ENCODE measurements around the gene MATK.
A peak's percentile ranks its signal among the peaks of the same experiment; 100 is the strongest.

The MATK gene

GRCh38 chr19:3807574-3808354 lies 21.6 kb upstream of the MATK start:
- no peaks in the 10 kb centered on the region for H3K27me3 Mint-ChIP-seq (ENCODE audit: low read depth)
- no peaks in the 10 kb centered on the region for H3K9me3 Mint-ChIP-seq
- H3K36me3 Mint-ChIP-seq (ENCODE audit: low read depth): no peaks in the 10 kb centered on the region
- H3K27ac Mint-ChIP-seq: no peak overlapping the region
- peaks cover 7% of the 10 kb centered on the region for H3K4me1 Mint-ChIP-seq (ENCODE audit: low read depth)
- H3K4me3 Mint-ChIP-seq: no peak overlapping the region
- no peak for DNase-seq (ENCODE audit: low spot score)

GRCh38 chr19:3807131-3807480 lies 20.9 kb upstream of the MATK start:
- Mint-ChIP-seq H3K27ac (no peak overlapping the region), H3K9me3 (no peaks in the 10 kb centered on the region), H3K36me3 (ENCODE audit: low read depth) (no peaks in the 10 kb centered on the region), H3K4me3 (no peak overlapping the region), H3K27me3 (ENCODE audit: low read depth) (no peaks in the 10 kb centered on the region), H3K4me1 (ENCODE audit: low read depth) (peaks cover under 1% of the 10 kb centered on the region)
- no peak for DNase-seq (ENCODE audit: low spot score)

DNA sequence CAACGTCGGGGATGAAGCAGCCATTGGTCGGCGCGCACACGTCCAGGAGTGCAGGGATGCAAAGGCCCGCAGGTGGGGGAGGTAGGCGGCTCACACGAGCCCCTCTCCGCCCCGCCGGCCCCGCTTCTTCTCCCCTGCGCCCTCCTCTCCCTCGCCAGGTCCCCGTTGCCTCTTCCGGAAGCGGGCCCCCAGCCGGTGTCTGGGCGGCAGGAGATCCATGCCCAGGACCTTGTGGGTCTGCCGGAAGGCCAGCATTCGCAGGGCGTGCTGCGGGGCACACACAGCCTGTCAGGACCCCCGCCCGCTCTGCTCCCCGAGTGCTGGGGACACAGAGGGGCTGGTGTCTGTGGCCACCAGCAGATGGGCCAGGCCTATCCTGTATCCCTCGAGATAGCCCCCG lies 19.7 kb upstream of the MATK start:
- Mint-ChIP-seq H3K4me3 (no peak overlapping the region), H3K36me3 (ENCODE audit: low read depth) (no peaks in the 10 kb centered on the region), H3K4me1 (ENCODE audit: low read depth) (peaks cover 4% of the 10 kb centered on the region), H3K27me3 (ENCODE audit: low read depth) (no peaks in the 10 kb centered on the region), H3K9me3 (no peaks in the 10 kb centered on the region), H3K27ac (no peak overlapping the region)
- DNase-seq (ENCODE audit: low spot score): no peak

DNA sequence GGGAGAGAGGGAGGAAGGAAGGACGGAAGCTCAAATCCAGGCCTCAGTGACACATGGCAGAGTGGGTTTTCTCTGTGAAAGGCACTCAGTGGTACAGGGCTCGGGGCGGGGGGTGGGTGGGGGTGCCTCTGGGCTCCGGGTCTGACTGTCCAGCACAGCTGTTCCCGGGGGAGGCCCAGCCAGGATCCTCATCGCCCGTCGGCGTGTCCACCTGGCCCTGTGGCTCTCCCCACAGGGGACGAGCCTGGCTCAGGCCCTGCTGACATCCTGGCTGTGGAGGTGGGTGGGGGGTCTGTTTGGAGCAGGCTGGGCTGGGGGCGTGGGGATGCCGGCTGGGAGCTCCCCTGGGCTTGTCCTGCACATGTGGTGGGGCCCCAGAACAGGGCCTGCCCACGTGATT lies 18.2 kb upstream of the MATK start:
- H3K4me3 Mint-ChIP-seq: no peak overlapping the region
- H3K27ac Mint-ChIP-seq: no peak overlapping the region
- peaks cover 8% of the 10 kb centered on the region for H3K4me1 Mint-ChIP-seq (ENCODE audit: low read depth)
- no peaks in the 10 kb centered on the region for H3K9me3 Mint-ChIP-seq
- H3K27me3 Mint-ChIP-seq (ENCODE audit: low read depth): peaks cover 3% of the 10 kb centered on the region
- DNase-seq (ENCODE audit: low spot score): no peak
- no peaks in the 10 kb centered on the region for H3K36me3 Mint-ChIP-seq (ENCODE audit: low read depth)

DNA sequence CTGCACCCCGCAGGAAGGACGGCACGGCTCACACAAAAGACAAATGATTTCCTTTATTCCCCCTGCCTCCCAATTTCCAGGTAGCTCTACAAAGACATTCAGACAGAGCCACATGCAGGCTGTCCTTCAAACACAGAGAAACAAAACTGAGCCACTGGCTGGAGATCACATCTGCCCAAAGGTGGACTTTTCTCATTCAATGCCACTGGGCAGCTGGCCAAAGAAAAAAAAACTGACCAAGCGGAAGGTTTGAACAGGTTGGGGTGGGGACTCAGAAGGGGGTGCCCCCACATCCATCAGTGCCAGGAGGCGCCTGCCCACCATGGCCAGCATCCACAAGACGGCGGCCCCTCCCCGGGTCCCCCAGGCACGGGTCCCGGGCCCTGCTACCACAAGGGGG lies 17.8 kb upstream of the MATK start:
- DNase-seq (ENCODE audit: low spot score): no peak
- no peak overlapping the region for H3K4me3 Mint-ChIP-seq
- H3K27me3 Mint-ChIP-seq (ENCODE audit: low read depth): peaks cover 4% of the 10 kb centered on the region
- no peaks in the 10 kb centered on the region for H3K9me3 Mint-ChIP-seq
- H3K36me3 Mint-ChIP-seq (ENCODE audit: low read depth): no peaks in the 10 kb centered on the region
- H3K27ac Mint-ChIP-seq: no peak overlapping the region
- H3K4me1 Mint-ChIP-seq (ENCODE audit: low read depth): peaks cover 11% of the 10 kb centered on the region

DNA sequence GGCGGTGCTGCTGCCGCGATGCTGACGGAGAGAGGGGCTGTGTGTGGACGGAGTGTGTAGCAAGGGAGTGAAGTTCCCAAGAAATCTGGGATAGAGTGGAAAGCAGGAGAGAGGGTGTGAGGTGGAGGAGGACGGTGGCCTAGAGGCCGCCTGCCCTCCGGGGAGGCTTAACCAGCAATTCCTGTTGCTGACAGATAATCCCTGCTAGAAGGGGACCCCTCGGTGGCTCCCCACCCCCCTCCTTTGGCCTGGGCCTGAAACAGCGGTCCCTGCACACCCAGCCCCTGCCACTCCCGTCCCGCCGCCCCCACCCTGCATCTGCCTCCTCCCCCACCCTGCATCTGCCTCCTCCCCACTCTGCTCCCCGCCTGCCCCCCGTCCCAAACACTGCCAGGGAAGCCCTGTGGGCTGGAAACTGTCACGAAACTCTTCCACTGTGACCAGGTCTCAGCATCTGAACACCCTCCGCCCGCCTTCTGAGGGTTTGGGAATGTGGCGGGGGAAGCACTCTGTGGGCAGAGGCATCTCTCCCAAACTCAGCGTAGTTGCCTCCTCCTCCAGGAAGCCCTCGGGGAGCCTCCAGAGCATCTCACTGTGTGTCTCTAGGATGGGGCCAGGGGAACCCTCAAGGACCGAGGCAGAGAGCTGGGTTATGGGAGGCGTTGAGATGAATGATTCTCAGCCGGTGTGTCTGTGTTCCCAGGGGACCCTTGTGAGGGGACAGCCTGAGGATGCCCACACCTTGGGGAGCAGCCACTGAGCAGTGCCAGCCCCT lies 17.1 kb upstream of the MATK start:
- no peaks in the 10 kb centered on the region for H3K9me3 Mint-ChIP-seq
- DNase-seq (ENCODE audit: low spot score): no peak
- peaks cover 12% of the 10 kb centered on the region for H3K4me1 Mint-ChIP-seq (ENCODE audit: low read depth)
- no peaks in the 10 kb centered on the region for H3K36me3 Mint-ChIP-seq (ENCODE audit: low read depth)
- H3K27me3 Mint-ChIP-seq (ENCODE audit: low read depth): peaks cover 4% of the 10 kb centered on the region
- H3K27ac Mint-ChIP-seq: no peak overlapping the region
- H3K4me3 Mint-ChIP-seq: no peak overlapping the region

DNA sequence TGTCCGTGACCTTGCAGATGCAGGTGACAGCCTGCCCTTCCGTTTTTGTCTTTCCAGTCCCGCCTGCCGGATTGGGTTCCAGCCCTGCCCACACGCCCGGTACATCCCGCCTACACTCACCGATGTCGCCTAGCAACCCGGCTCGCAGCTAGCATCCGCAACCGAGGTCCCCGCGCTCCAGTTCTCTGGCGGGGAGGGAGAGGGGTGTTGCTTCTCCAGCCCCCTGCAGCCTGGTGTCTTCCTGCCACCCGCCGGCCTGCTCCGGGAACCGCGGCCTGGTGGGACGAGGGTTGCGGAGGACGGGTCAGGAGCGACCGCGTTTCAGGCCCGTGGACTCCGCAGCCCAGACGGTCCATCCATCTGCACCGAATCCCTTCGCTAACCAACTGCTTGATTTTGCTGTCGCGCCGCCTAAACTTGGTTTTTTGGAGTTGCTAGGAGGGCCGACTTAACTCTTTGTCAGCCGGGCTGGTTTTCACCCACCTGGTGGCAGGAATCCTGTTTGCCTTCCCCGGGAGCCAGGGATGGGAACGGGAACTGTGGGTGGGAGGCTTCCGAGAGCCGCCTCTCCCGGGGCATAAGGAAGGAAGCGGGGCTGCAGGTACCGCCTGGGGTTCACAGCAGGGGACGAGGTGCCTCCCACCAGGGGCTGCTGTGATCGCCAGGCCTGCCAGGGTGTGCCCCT lies 15.4 kb upstream of the MATK start:
- Mint-ChIP-seq H3K27ac (no peak overlapping the region), H3K4me3 (peak overlapping the region; percentile 64), H3K9me3 (peaks cover 5% of the 10 kb centered on the region), H3K27me3 (ENCODE audit: low read depth) (peaks cover 4% of the 10 kb centered on the region), H3K36me3 (ENCODE audit: low read depth) (peaks cover 8% of the 10 kb centered on the region), H3K4me1 (ENCODE audit: low read depth) (peaks cover 16% of the 10 kb centered on the region)
- peak; percentile 54 for DNase-seq (ENCODE audit: low spot score)

GRCh38 chr19:3800996-3801395 lies 14.8 kb upstream of the MATK start:
- Mint-ChIP-seq H3K9me3 (peaks cover 8% of the 10 kb centered on the region), H3K36me3 (ENCODE audit: low read depth) (peaks cover 9% of the 10 kb centered on the region), H3K27me3 (ENCODE audit: low read depth) (peaks cover 4% of the 10 kb centered on the region), H3K4me1 (ENCODE audit: low read depth) (peaks cover 16% of the 10 kb centered on the region), H3K27ac (no peak overlapping the region), H3K4me3 (peak overlapping the region; percentile 64)
- DNase-seq (ENCODE audit: low spot score): no peak

DNA sequence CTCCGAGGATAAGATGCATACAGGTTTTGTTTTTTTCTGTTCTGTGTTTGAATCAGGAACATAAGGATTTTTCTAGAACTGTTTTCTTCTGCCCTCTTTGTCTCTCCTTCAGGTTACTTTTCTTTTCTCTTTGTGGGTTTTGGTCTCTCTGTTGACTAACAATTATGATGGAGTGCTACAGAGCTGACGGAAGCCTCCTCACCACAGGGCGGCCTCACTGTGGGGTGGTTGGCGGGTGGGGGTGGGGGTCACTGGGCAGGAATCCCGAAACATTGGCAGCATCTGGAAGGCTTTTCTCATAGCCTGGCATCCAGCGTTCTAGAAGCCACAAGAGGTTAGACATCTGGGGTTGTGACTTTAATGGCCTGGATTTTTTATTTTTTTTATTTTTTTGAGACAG lies 12.0 kb upstream of the MATK start:
- Mint-ChIP-seq H3K4me1 (ENCODE audit: low read depth) (peaks cover 18% of the 10 kb centered on the region), H3K9me3 (peaks cover 12% of the 10 kb centered on the region), H3K27ac (peak overlapping the region; percentile 81), H3K4me3 (peak overlapping the region; percentile 65), H3K36me3 (ENCODE audit: low read depth) (peaks cover 9% of the 10 kb centered on the region), H3K27me3 (ENCODE audit: low read depth) (peaks cover 4% of the 10 kb centered on the region)
- no peak for DNase-seq (ENCODE audit: low spot score)

DNA sequence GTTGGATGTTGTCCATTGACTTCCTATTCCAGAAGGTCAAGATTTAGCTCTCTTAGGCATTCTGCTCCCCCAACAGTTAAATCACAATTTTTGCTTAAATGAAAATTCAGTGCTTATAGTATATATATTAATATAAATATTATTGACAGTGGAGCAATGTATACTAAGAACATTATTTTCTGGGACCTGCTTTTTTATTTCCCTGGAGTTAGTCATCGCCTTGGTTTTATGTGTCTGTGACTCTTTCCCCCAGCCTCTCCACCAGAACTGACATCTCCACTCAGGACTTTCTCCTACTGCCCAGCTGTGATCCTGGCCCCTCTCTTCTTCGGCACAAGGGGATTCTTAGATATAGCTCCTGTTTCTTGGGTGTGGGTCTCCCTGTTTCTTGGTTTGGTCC lies 10.2 kb upstream of the MATK start:
- Mint-ChIP-seq H3K27ac (no peak overlapping the region), H3K27me3 (ENCODE audit: low read depth) (peaks cover 4% of the 10 kb centered on the region), H3K4me3 (no peak overlapping the region), H3K36me3 (ENCODE audit: low read depth) (peaks cover 9% of the 10 kb centered on the region), H3K4me1 (ENCODE audit: low read depth) (peaks cover 18% of the 10 kb centered on the region), H3K9me3 (peaks cover 12% of the 10 kb centered on the region)
- no peak for DNase-seq (ENCODE audit: low spot score)

- H3K27ac Mint-ChIP-seq: no peak overlapping the region
- no peak overlapping the region for H3K4me3 Mint-ChIP-seq
These were observed 7.6 kb upstream of the MATK start for GRCh38 chr19:3793799-3794198.

GRCh38 chr19:3792114-3792513 lies 5.9 kb upstream of the MATK start:
- Mint-ChIP-seq H3K4me1 (ENCODE audit: low read depth) (peaks cover 4% of the 10 kb centered on the region), H3K4me3 (no peak overlapping the region), H3K27ac (no peak overlapping the region), H3K27me3 (ENCODE audit: low read depth) (peaks cover 7% of the 10 kb centered on the region), H3K36me3 (ENCODE audit: low read depth) (peaks cover 4% of the 10 kb centered on the region), H3K9me3 (peaks cover 12% of the 10 kb centered on the region)
- DNase-seq (ENCODE audit: low spot score): no peak

More at GRCh38 chr19:3793799-3794198, 7.6 kb upstream of the MATK start:
- H3K27me3 Mint-ChIP-seq (ENCODE audit: low read depth): peaks cover 7% of the 10 kb centered on the region
- peaks cover 12% of the 10 kb centered on the region for H3K9me3 Mint-ChIP-seq
- H3K36me3 Mint-ChIP-seq (ENCODE audit: low read depth): peaks cover 9% of the 10 kb centered on the region
- no peak for DNase-seq (ENCODE audit: low spot score)
- H3K4me1 Mint-ChIP-seq (ENCODE audit: low read depth): peaks cover 8% of the 10 kb centered on the region

- Mint-ChIP-seq H3K27ac (no peak overlapping the region), H3K36me3 (ENCODE audit: low read depth) (no peaks in the 10 kb centered on the region), H3K9me3 (peaks cover 4% of the 10 kb centered on the region), H3K27me3 (ENCODE audit: low read depth) (peaks cover 7% of the 10 kb centered on the region), H3K4me1 (ENCODE audit: low read depth) (peaks cover 4% of the 10 kb centered on the region), H3K4me3 (no peak overlapping the region)
- no peak for DNase-seq (ENCODE audit: low spot score)
These were observed 4.8 kb upstream of the MATK start for GRCh38 chr19:3790941-3791340.

- DNase-seq (ENCODE audit: low spot score): no peak
- Mint-ChIP-seq H3K4me1 (ENCODE audit: low read depth) (peaks cover 4% of the 10 kb centered on the region), H3K27me3 (ENCODE audit: low read depth) (peaks cover 7% of the 10 kb centered on the region), H3K27ac (no peak overlapping the region), H3K4me3 (no peak overlapping the region), H3K9me3 (peaks cover 4% of the 10 kb centered on the region), H3K36me3 (ENCODE audit: low read depth) (no peaks in the 10 kb centered on the region)
These were observed 4.1 kb upstream of the MATK start for GRCh38 chr19:3790209-3790734.
